Activated T-helper 1 cell treated with Interleukin-2 at 50 U/mL for 16 hours (primary cell): Measurements from ENCODE around the gene LAMC2.
"Not testable (repeated sequence)": the region's sequence is repeated elsewhere in the genome, so short reads cannot be mapped to it uniquely, and the experiment has no call there.

ENCODE experiments used
- DNase-seq: peaks from one replicate; pipeline ENCODE4 v3.0.0-alpha.2; 2020; ENCODE audit warnings: low read depth

Gene LAMC2

GRCh38 chr1:183185941-183186490 is at the start of gene LAMC2:
Gene LAMC2 (plus strand): TSS chr1:183186264. CDS start chr1:183186353, 89 bp downstream.
- DNase-seq = no peak

- DNase-seq = no peak
Measured at GRCh38 chr1:183137782-183138181, 48.3 kb upstream of the LAMC2 start.

- DNase-seq = no peak
Measured at GRCh38 chr1:183138301-183138700, 47.8 kb upstream of the LAMC2 start.

- DNase-seq = no peak
Measured at GRCh38 chr1:183139281-183139942, 46.7 kb upstream of the LAMC2 start.

GRCh38 chr1:183140633-183141032 is 45.4 kb upstream of the LAMC2 start:
- no peak for DNase-seq

GRCh38 chr1:183142171-183142570 is 43.9 kb upstream of the LAMC2 start:
- DNase-seq = no peak

- no peak for DNase-seq
Measured at GRCh38 chr1:183143576-183144315, 42.3 kb upstream of the LAMC2 start.

GRCh38 chr1:183144752-183145151 is 41.3 kb upstream of the LAMC2 start:
- no peak for DNase-seq

GRCh38 chr1:183147735-183148134 is 38.3 kb upstream of the LAMC2 start:
- DNase-seq = no peak

GRCh38 chr1:183148599-183148998 is 37.5 kb upstream of the LAMC2 start:
- DNase-seq = no peak

GRCh38 chr1:183149273-183149672 is 36.8 kb upstream of the LAMC2 start:
- no peak for DNase-seq

GRCh38 chr1:183150032-183150431 is 36.0 kb upstream of the LAMC2 start:
- not testable (repeated sequence) for DNase-seq

- DNase-seq = no peak
Measured at GRCh38 chr1:183150445-183150844, 35.6 kb upstream of the LAMC2 start.

GRCh38 chr1:183152180-183152579 is 33.9 kb upstream of the LAMC2 start:
- no peak for DNase-seq

- DNase-seq = no peak
Measured at GRCh38 chr1:183155939-183156338, 30.1 kb upstream of the LAMC2 start.

GRCh38 chr1:183159960-183160359 is 26.1 kb upstream of the LAMC2 start:
- no peak for DNase-seq

GRCh38 chr1:183161391-183161790 is 24.7 kb upstream of the LAMC2 start:
- DNase-seq = no peak

GRCh38 chr1:183163316-183163715 is 22.7 kb upstream of the LAMC2 start:
- no peak for DNase-seq

- no peak for DNase-seq
Measured at GRCh38 chr1:183164340-183164739, 21.7 kb upstream of the LAMC2 start.

- no peak for DNase-seq
Measured at GRCh38 chr1:183164963-183165362, 21.1 kb upstream of the LAMC2 start.

GRCh38 chr1:183165456-183165855 is 20.6 kb upstream of the LAMC2 start:
- DNase-seq = no peak

- DNase-seq = no peak
Measured at GRCh38 chr1:183166454-183166853, 19.6 kb upstream of the LAMC2 start.

- DNase-seq = no peak
Measured at GRCh38 chr1:183167676-183168075, 18.4 kb upstream of the LAMC2 start.
